Right lobe of liver (tissue), 6 donors: ENCODE measurements around the gene CNKSR2. TPM values are rescaled to one million over a fixed set of nuclear protein-coding genes. Genes with fewer than 3 reads are reported as not detected.

Source experiments
- ATAC-seq, 4 donors: fragments of 200-7000 bp; cut with Tn5 transposase; one replicate each; pipeline ENCODE4 v1.9.1; 2020; ENCODE audit warnings: mild to moderate bottlenecking in 4 of 4, moderate library complexity in 4 of 4
- DNase-seq, 3 donors: peaks; one replicate each; pipeline ENCODE4 v3.0.0-alpha.2; 2020
- H3K27ac ChIP-seq, 3 donors: fragments of 200-600 bp; one replicate each; pipeline ENCODE4 v1.8.0; 2022
- H3K27me3 ChIP-seq, 2 donors: fragments of 200-600 bp; one replicate each; pipeline ENCODE4 v1.8.0; 2022
- H3K36me3 ChIP-seq, 4 donors: fragments of 200-600 bp; sonication (generic) in 1 of 4; one replicate each; pipeline versions ENCODE4 v1.5.1 to v1.8.0; 2017 to 2022; ENCODE audit warnings: control low read depth in 1 of 4
- H3K4me1 ChIP-seq, 4 donors: fragments of 200-600 bp; sonication (generic) in 1 of 4; one replicate each; pipeline versions ENCODE4 v1.5.1 to v1.8.0; 2017 to 2022; ENCODE audit warnings: control low read depth in 1 of 4
- H3K4me3 ChIP-seq, 3 donors: fragments of 200-600 bp; one replicate each; pipeline ENCODE4 v1.8.0; 2022
- H3K9me3 ChIP-seq, 4 donors: fragments of 200-600 bp; sonication (generic) in 1 of 4; one replicate each; pipeline versions ENCODE4 v1.5.1 to v1.8.0; 2017 to 2022; ENCODE audit warnings: control low read depth in 1 of 4
- CTCF ChIP-seq, 4 donors: fragments of 200-600 bp in 3 of 4; fragments of 450-650 bp in 1 of 4; IDR thresholded peaks; one replicate each; pipeline versions ENCODE4 v1.5.1 to v1.8.0; 2016 to 2022; ENCODE audit warnings: antibody characterized with exemption in 4 of 4, mild to moderate bottlenecking in 2 of 4
- POLR2A ChIP-seq: fragments of 450-650 bp; IDR thresholded peaks from one replicate; pipeline ENCODE4 v1.6.1; 2017; ENCODE audit warnings: antibody characterized with exemption, mild to moderate bottlenecking
- WGBS: methylation state at CpG from one replicate; pipeline ENCODE4 v1.1.6; 2018; ENCODE audit warnings: low coverage, low lambda C conversion rate; ENCODE audit not compliant: insufficient coverage; ENCODE audit errors: missing lambda C conversion rate; 5-methylcytosine and 5-hydroxymethylcytosine counted together
- intact Hi-C, 2 donors: fragments of 100-400 bp; cut with DNase I; formaldehyde crosslinking; loops; one replicate each; pipeline versions ENCODE4 v1.11.2 to v1.14.1; 2022
- total RNA-seq, 6 experiments: library from RNA; depleted of rRNA in 2 of 6; stranded (reverse); fragments of >200 nt in 2 of 6; fragmentation: NEBNext Ultra II Directional in 3 of 6; extraction: Animal tissue kit (Norgen Biotek cat#: 25700) in 3 of 6; gene quantifications; one replicate each; pipeline versions ENCODE4 v1.1.0 to v1.2.4, GENCODE V29; 2016 to 2023
- donor health status: DM: no; HTN: yes; CAD: no.
- donor health status: DM: no; HTN: no; CAD: no.
- donor health status: DM: no; HTN: no; CAD: no.
- donor health status: DM: no; HTN: yes; CAD: no.
- donor health status: DM: no; HTN: yes; CAD: no.

CNKSR2 gene
- total RNA-seq, 6 experiments from 2014 or later, result 1.4 to 5.6 (median 2.6) TPM

- Histone ChIP-seq H3K9me3 (no peaks in the 10 kb centered on the region), H3K4me3 (no peak overlapping the region), H3K27me3 (no peaks in the 10 kb centered on the region), H3K36me3 (no peaks in the 10 kb centered on the region), H3K27ac (no peak overlapping the region), H3K4me1 (no peaks in the 10 kb centered on the region)
- DNase-seq, result no peak
- intact Hi-C loops, result no loop called here
- WGBS, result 61% methylated on average over 3 of the region's 3 CpGs
- TF ChIP-seq POLR2A (no peak), CTCF (IDR thresholded peaks at IDR 0.05) (no peak)
- ATAC-seq, result no peak
These were observed 317.3 kb downstream of the CNKSR2 start for GRCh38 chrX:21691512-21692018.

GRCh38 chrX:21698272-21698671, 324.1 kb downstream of the CNKSR2 start:
- Histone ChIP-seq H3K4me3 (no peak overlapping the region), H3K27me3 (no peaks in the 10 kb centered on the region), H3K9me3 (no peaks in the 10 kb centered on the region), H3K36me3 (no peaks in the 10 kb centered on the region), H3K27ac (no peak overlapping the region), H3K4me1 (peaks cover 0 to 12% (median 0%) of the 10 kb centered on the region in 4 donors)
- no peak for TF ChIP-seq CTCF (IDR thresholded peaks at IDR 0.05)
- TF ChIP-seq POLR2A, result no peak
- ATAC-seq (peak in 1 of 4 donors; percentile 27), DNase-seq (no peak)
- 30% methylated on average over 4 of the region's 4 CpGs for WGBS
- intact Hi-C loops, result no loop called here

GRCh38 chrX:21699136-21699535, 324.9 kb downstream of the CNKSR2 start:
- no peak for TF ChIP-seq CTCF (IDR thresholded peaks at IDR 0.05)
- no peak for TF ChIP-seq POLR2A
- H3K9me3 ChIP-seq, result no peaks in the 10 kb centered on the region
- no peaks in the 10 kb centered on the region for H3K27me3 ChIP-seq
- 57% methylated on average over 3 of the region's 3 CpGs for WGBS
- DNase-seq, result no peak
- intact Hi-C loops, result no loop called here
- no peak for ATAC-seq
- H3K27ac ChIP-seq, result no peak overlapping the region
- H3K36me3 ChIP-seq, result no peaks in the 10 kb centered on the region
- H3K4me3 ChIP-seq, result no peak overlapping the region
- H3K4me1 ChIP-seq, result peaks cover 0 to 12% (median 0%) of the 10 kb centered on the region in 4 donors

GRCh38 chrX:21700275-21700674, 326.1 kb downstream of the CNKSR2 start:
- DNase-seq, result no peak
- Histone ChIP-seq H3K9me3 (no peaks in the 10 kb centered on the region), H3K4me3 (no peak overlapping the region), H3K4me1 (peaks cover 0 to 12% (median 0%) of the 10 kb centered on the region in 4 donors), H3K36me3 (no peaks in the 10 kb centered on the region), H3K27ac (no peak overlapping the region), H3K27me3 (no peaks in the 10 kb centered on the region)
- peak in 2 of 4 donors; percentile 15 to 29 for ATAC-seq
- 68% methylated on average over 4 of the region's 5 CpGs for WGBS
- intact Hi-C loops, result no loop called here
- no peak for TF ChIP-seq POLR2A
- no peak for TF ChIP-seq CTCF (IDR thresholded peaks at IDR 0.05)
